HepG2 (cell line): ENCODE measurements around the gene ARHGEF11. TPM values are rescaled to one million over a fixed set of nuclear protein-coding genes. Genes with fewer than 3 reads are reported as not detected.

Experiments
- ATAC-seq: fragments of 200-7000 bp; cut with Tn5 transposase; 3 replicates; pipeline ENCODE4 v1.9.1; 2020; ENCODE audit warnings: mild to moderate bottlenecking, moderate library complexity
- BruUV-seq: library from RNA; stranded (reverse); fragments of 400-500 nt; replicated peaks from 2 replicates; lab custom pipeline; 2021; lab: Mats Ljungman, UMichigan
- CTCF ChIA-PET: fragments of 300-600 bp; formaldehyde crosslinking; extraction: SDS; loops from one replicate; lab custom pipeline; 2021; ENCODE audit warnings: low total read pairs, inconsistent platforms, low intra/inter-chr PET ratio; lab: Yijun Ruan, JAX
- POLR2A ChIA-PET: fragments of 350-600 bp; sonication (Branson Sonifier 250); formaldehyde crosslinking; loops from one replicate; lab custom pipeline; 2020; ENCODE audit warnings: antibody characterized with exemption, inconsistent platforms; lab: Yijun Ruan, JAX
- DNase-seq: peaks from one replicate; pipeline ENCODE4 v3.0.0-alpha.2; 2015; ENCODE audit warnings: low spot score
- FAIRE-seq: peaks from 3 replicates; lab custom pipeline; 2011; peaks lifted over from hg19 to GRCh38; lab: Jason Lieb, UNC
- H2AFZ ChIP-seq: one replicate; pipeline ENCODE4 v1.6.1; 2011; ENCODE audit warnings: low read length, inconsistent platforms
- H3K27ac ChIP-seq: fragments of 300-600 bp; 3 replicates; pipeline ENCODE4 v1.8.0; 2011; ENCODE audit warnings: mixed run types, mild to moderate bottlenecking, mixed read lengths, low read length, inconsistent platforms; ENCODE audit not compliant: insufficient read depth; ENCODE audit errors: extremely low read length
- H3K27me3 ChIP-seq, 2 experiments: fragments of 200-600 bp in 1 of 2; 2 replicates in 1 of 2; 3 replicates in 1 of 2; pipeline versions ENCODE4 v1.6.0 to v1.8.0; 2011; ENCODE audit warnings: low read length in 2 of 2, mild to moderate bottlenecking in 2 of 2, moderate library complexity in 2 of 2, inconsistent platforms in 1 of 2; ENCODE audit not compliant: insufficient read depth in 2 of 2, control insufficient read depth in 1 of 2
- H3K36me3 ChIP-seq, 2 experiments: fragments of 200-600 bp in 1 of 2; replicated peaks in 1 of 2; 2 replicates in 1 of 2; 3 replicates in 1 of 2; pipeline versions ENCODE4 v1.5.1 to v1.8.0; 2011; ENCODE audit warnings: low read length in 2 of 2, inconsistent platforms in 1 of 2; ENCODE audit not compliant: insufficient read depth in 2 of 2, control insufficient read depth in 1 of 2
- H3K4me1 ChIP-seq: 2 replicates; pipeline ENCODE4 v1.5.1; 2012; ENCODE audit warnings: low read length, inconsistent platforms; ENCODE audit not compliant: insufficient read depth
- H3K4me2 ChIP-seq: 2 replicates; pipeline ENCODE4 v1.6.0; 2011; ENCODE audit warnings: low read depth, low read length, inconsistent platforms
- H3K4me3 ChIP-seq, 3 experiments: fragments of 200-600 bp in 1 of 3; sonication (generic), shearing (Covaris generic) in 1 of 3; replicated peaks in 1 of 3; 2 replicates each; pipeline ENCODE4 v1.5.1; 2011 to 2016; ENCODE audit warnings: low read length in 3 of 3, inconsistent platforms in 2 of 3, low read depth in 2 of 3, mild to moderate bottlenecking in 2 of 3, control low read depth in 1 of 3, mixed read lengths in 1 of 3; ENCODE audit not compliant: insufficient read depth in 1 of 3
- H3K79me2 ChIP-seq: one replicate; pipeline ENCODE4 v1.6.1; 2011; ENCODE audit warnings: low read length, inconsistent platforms; ENCODE audit not compliant: insufficient read depth
- H3K9ac ChIP-seq: 2 replicates; pipeline ENCODE4 v1.6.0; 2011; ENCODE audit warnings: mild to moderate bottlenecking, low read depth, low read length, inconsistent platforms; ENCODE audit not compliant: insufficient read depth
- H3K9me3 ChIP-seq: 2 replicates; pipeline ENCODE4 v1.5.1; 2012; ENCODE audit warnings: mild to moderate bottlenecking, low read length
- H4K20me1 ChIP-seq: 2 replicates; pipeline ENCODE4 v1.6.0; 2011; ENCODE audit warnings: inconsistent platforms, mild to moderate bottlenecking, low read length, moderate library complexity; ENCODE audit not compliant: insufficient read depth
- FOXJ3 ChIP-seq: sonication (generic); formaldehyde crosslinking; IDR thresholded peaks from 2 replicates; pipeline ENCODE4 v1.4.0; 2020; ENCODE audit warnings: missing genetic modification reagents, mild to moderate bottlenecking, borderline replicate concordance
- MED13 ChIP-seq: sonication (generic); formaldehyde crosslinking; IDR thresholded peaks from 2 replicates; pipeline ENCODE4 v1.5.0; 2020; ENCODE audit warnings: missing genetic modification reagents
- PAXIP1 ChIP-seq: sonication (generic); formaldehyde crosslinking; conservative IDR thresholded peaks from 2 replicates; pipeline ENCODE4 v1.4.0; 2020; ENCODE audit warnings: mild to moderate bottlenecking, missing genetic modification reagents, moderate library complexity
- TAF15 ChIP-seq: fragments of 200-400 bp; formaldehyde crosslinking; IDR thresholded peaks from one replicate; pipeline ENCODE4 v1.6.1; 2018; ENCODE audit warnings: mild to moderate bottlenecking, low read depth, low read length; ENCODE audit not compliant: poor library complexity, severe bottlenecking
- UBTF ChIP-seq: sonication (generic); formaldehyde crosslinking; IDR thresholded peaks from 2 replicates; pipeline ENCODE4 v1.4.0; 2020; ENCODE audit warnings: mild to moderate bottlenecking, missing genetic modification reagents
- ZFAT ChIP-seq: sonication (generic); formaldehyde crosslinking; conservative IDR thresholded peaks from 2 replicates; pipeline ENCODE4 v1.8.1; 2023; ENCODE audit warnings: missing genetic modification reagents, inconsistent platforms
- ZKSCAN1 ChIP-seq: fragments of 150-350 bp; IDR thresholded peaks from 2 replicates; pipeline ENCODE4 v1.6.1; 2014; ENCODE audit warnings: low read length
- ZNF597 ChIP-seq: sonication (generic); formaldehyde crosslinking; IDR thresholded peaks from 2 replicates; pipeline ENCODE4 v1.5.0; 2020; ENCODE audit warnings: missing genetic modification reagents
- WGBS: methylation state at CpG from one replicate; pipeline ENCODE4 v1.1.6; 2017; ENCODE audit warnings: low lambda C conversion rate; 5-methylcytosine and 5-hydroxymethylcytosine counted together
- in situ Hi-C: cut with HindIII; loops from 2 replicates; pipeline ENCODE4 v1.10.0; 2017; ENCODE audit warnings: low pct_unique_long_range_greater_than_20kb; ENCODE audit not compliant: extremely low pct_ligation_motif_present
- intact Hi-C: fragments of 100-400 bp; cut with micrococcal nuclease; formaldehyde crosslinking; loops from one replicate; pipeline ENCODE4 v1.10.0; 2022; ENCODE audit not compliant: unreplicated experiment
- polyA plus RNA-seq, 8 experiments: library from polyadenylated mRNA; depleted of rRNA in 3 of 8; stranded (reverse) in 7 of 8; unstranded in 1 of 8; fragments of >200 nt; fragmentation: Illumina TruSeq in 4 of 8; extraction: Trizol in 4 of 8; gene quantifications; 2 replicates each; pipeline versions ENCODE4 v1.2.1 to v1.2.3, GENCODE V29; 2011 to 2016; ENCODE audit warnings: low read depth in 4 of 8, missing spikeins in 1 of 8, mixed read lengths in 1 of 8; ENCODE audit not compliant: insufficient read depth in 1 of 8
- total RNA-seq, 5 experiments: library from RNA; depleted of rRNA; stranded (reverse); fragments of >200 nt; fragmentation: Illumina TruSeq; extraction: Trizol; gene quantifications; 2 replicates each; pipeline ENCODE4 v1.2.3, GENCODE V29; 2016; ENCODE audit warnings: low read depth in 1 of 5
- TF ChIP-seq, protein P1 (sequence below): IDR thresholded peaks from 2 replicates; pipeline ENCODE4 v1.6.1; 2016; ENCODE audit warnings: mild to moderate bottlenecking, missing biosample characterization, missing genetic modification reagents

Gene ARHGEF11
- total and polyA plus RNA-seq, 2 of the 13 experiments (the other 11 are each of a cell fraction or from before 2014, with no cell fraction given) = 16.5 to 21.2 TPM

GRCh38 chr1:157047062-157047410, 1.5 kb upstream of the ARHGEF11 start:
- Histone ChIP-seq H3K9ac (no peak overlapping the region), H3K4me1 (peaks cover 34% of the 10 kb centered on the region), H2AFZ (no peak overlapping the region), H3K27me3 (no peaks in the 10 kb centered on the region; a peak in 1 of 5 replicates), H4K20me1 (no peaks in the 10 kb centered on the region), H3K36me3 (no peaks in the 10 kb centered on the region), H3K27ac (no peak overlapping the region), H3K79me2 (peaks cover 34% of the 10 kb centered on the region), H3K9me3 (peaks cover 2% of the 10 kb centered on the region; the same call in 1 of the 2 replicates), H3K4me2 (peak overlapping the region; percentile 38), H3K4me3 (peak overlapping the region in 1 of 3 experiments; percentile 29; a peak in 1 of 6 replicates)
- no peak for ATAC-seq
- 4% methylated on average over 2 of the region's 2 CpGs for WGBS
- POLR2A ChIA-PET = interaction anchor here (1.9 kb wide), 1 partner anchor 13 kb away, joined by 5 read pairs; no protein-coding TSS in a partner anchor
- TF ChIP-seq MED13 (no peak), PAXIP1 (CRISPR knock-in tag) (no peak), FOXJ3 (CRISPR knock-in tag) (no peak), ZNF597 (CRISPR knock-in tag) (no peak), ZFAT (CRISPR knock-in tag) (no peak), UBTF (no peak), ZKSCAN1 (peak; percentile 83; the same call in 1 of the 2 replicates), TAF15 (no peak)
- TF ChIP-seq, protein P1, sequence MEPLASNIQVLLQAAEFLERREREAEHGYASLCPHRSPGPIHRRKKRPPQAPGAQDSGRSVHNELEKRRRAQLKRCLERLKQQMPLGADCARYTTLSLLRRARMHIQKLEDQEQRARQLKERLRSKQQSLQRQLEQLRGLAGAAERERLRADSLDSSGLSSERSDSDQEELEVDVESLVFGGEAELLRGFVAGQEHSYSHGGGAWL (CRISPR knock-in tag) = no peak
- no TSS peak for BruUV-seq
- DNase-seq = peak; percentile 64
- in situ Hi-C loops (no loop called here), intact Hi-C loops (no loop called here)
- no peak for FAIRE-seq
- CTCF ChIA-PET = no interaction called here
